Activated CD4-positive, alpha-beta memory T cell treated with anti-CD3 and anti-CD28 coated beads, Interleukin-2, amount 10 ng/mL, durations not matched to agents 7 days and 5 days (primary cell): ENCODE measurements around the gene KCNN3. TPM values are rescaled to one million over a fixed set of nuclear protein-coding genes. Genes with fewer than 3 reads are reported as not detected.
A peak's percentile ranks its signal among the peaks of the same experiment; 100 is the strongest.

Source experiments
- CTCF ChIA-PET: fragments of 350-600 bp; sonication (Branson Sonifier 250); formaldehyde crosslinking; loops from one replicate; lab custom pipeline; 2021; ENCODE audit warnings: antibody characterized with exemption, inconsistent platforms; lab: Charles Lee
- POLR2A ChIA-PET: fragments of 350-600 bp; sonication (Branson Sonifier 250); formaldehyde crosslinking; loops from one replicate; lab custom pipeline; 2021; ENCODE audit warnings: antibody characterized with exemption; lab: Charles Lee
- DNase-seq: peaks from one replicate; pipeline ENCODE4 v3.0.0-alpha.2; 2020
- H3K27ac Mint-ChIP-seq: one replicate; pipeline ENCODE4 v1.8.0; 2021; ENCODE audit warnings: mild to moderate bottlenecking, mixed read lengths
- H3K27me3 Mint-ChIP-seq: one replicate; pipeline ENCODE4 v1.8.0; 2021; ENCODE audit warnings: mixed read lengths
- H3K36me3 Mint-ChIP-seq: one replicate; pipeline ENCODE4 v1.8.0; 2021; ENCODE audit warnings: low read depth, mixed read lengths
- H3K4me1 Mint-ChIP-seq: one replicate; pipeline ENCODE4 v1.8.0; 2021; ENCODE audit warnings: mixed read lengths
- H3K4me3 Mint-ChIP-seq: one replicate; pipeline ENCODE4 v1.8.0; 2021; ENCODE audit warnings: mild to moderate bottlenecking, mixed read lengths
- H3K9me3 Mint-ChIP-seq: one replicate; pipeline ENCODE4 v1.8.0; 2021; ENCODE audit warnings: mixed read lengths
- total RNA-seq, 2 experiments: library from RNA; stranded (reverse); gene quantifications; one replicate each; pipeline ENCODE4 v1.2.3, GENCODE V29; 2021

KCNN3 gene
- total RNA-seq, 2 experiments from 2014 or later: 0.10 TPM; not detected in 1

GRCh38 chr1:154735061-154735803, 134.8 kb downstream of the KCNN3 start:
- H3K4me1 Mint-ChIP-seq: peaks cover 24% of the 10 kb centered on the region
- H3K27me3 Mint-ChIP-seq: peaks cover 78% of the 10 kb centered on the region
- CTCF ChIA-PET: no interaction called here
- H3K9me3 Mint-ChIP-seq: no peaks in the 10 kb centered on the region
- no peak overlapping the region for H3K27ac Mint-ChIP-seq
- no peak overlapping the region for H3K4me3 Mint-ChIP-seq
- POLR2A ChIA-PET: interaction anchor here (1.7 kb wide), 1 partner anchor 10 kb away, joined by 6 read pairs; no protein-coding TSS in a partner anchor
- no peaks in the 10 kb centered on the region for H3K36me3 Mint-ChIP-seq
- DNase-seq: no peak

DNA sequence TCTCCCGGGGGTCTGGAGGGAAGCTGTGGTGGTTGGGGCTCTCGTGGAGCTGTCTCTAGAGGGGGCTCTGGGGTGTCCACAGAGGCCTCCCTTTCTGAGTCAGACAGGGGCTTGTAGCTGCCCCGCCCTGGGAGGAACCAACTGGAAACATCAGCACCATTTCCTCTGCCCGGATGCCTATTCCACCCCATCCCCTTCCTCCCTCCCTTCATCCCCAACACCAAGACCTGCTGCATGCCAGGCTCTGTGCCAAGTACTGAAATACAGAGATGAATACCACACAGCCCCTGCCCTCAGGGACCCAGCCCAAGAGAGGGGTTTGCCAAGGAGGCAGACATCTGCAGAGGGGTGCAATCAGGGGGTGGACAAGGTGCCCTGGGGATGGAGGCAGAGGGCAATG, 136.5 kb downstream of the KCNN3 start:
- peaks cover 79% of the 10 kb centered on the region for H3K27me3 Mint-ChIP-seq
- peaks cover 39% of the 10 kb centered on the region for H3K4me1 Mint-ChIP-seq
- ChIA-PET POLR2A (interaction anchor here (0.6 to 1.0 kb wide), 2 partner anchors 33 to 180 kb away, joined by 3 read pairs; no protein-coding TSS in a partner anchor), CTCF (no interaction called here)
- no peak for DNase-seq
- H3K4me3 Mint-ChIP-seq: no peak overlapping the region
- H3K27ac Mint-ChIP-seq: no peak overlapping the region
- no peaks in the 10 kb centered on the region for H3K9me3 Mint-ChIP-seq
- no peaks in the 10 kb centered on the region for H3K36me3 Mint-ChIP-seq

GRCh38 chr1:154730986-154731489, 139.0 kb downstream of the KCNN3 start:
- ChIA-PET CTCF (interaction anchor here (0.6 kb wide), 1 partner anchor 13 kb away, joined by 3 read pairs; no protein-coding TSS in a partner anchor), POLR2A (no interaction called here)
- no peak overlapping the region for H3K4me3 Mint-ChIP-seq
- H3K27me3 Mint-ChIP-seq: peaks cover 78% of the 10 kb centered on the region
- no peak for DNase-seq
- peaks cover 35% of the 10 kb centered on the region for H3K4me1 Mint-ChIP-seq
- H3K27ac Mint-ChIP-seq: no peak overlapping the region
- H3K9me3 Mint-ChIP-seq: no peaks in the 10 kb centered on the region
- no peaks in the 10 kb centered on the region for H3K36me3 Mint-ChIP-seq

GRCh38 chr1:154730259-154730658, 139.8 kb downstream of the KCNN3 start:
- peaks cover 34% of the 10 kb centered on the region for H3K4me1 Mint-ChIP-seq
- peaks cover 79% of the 10 kb centered on the region for H3K27me3 Mint-ChIP-seq
- CTCF ChIA-PET: interaction anchor here (0.6 to 1.4 kb wide), 2 partner anchors 14 to 122 kb away, joined by 3 read pairs; no protein-coding TSS in a partner anchor
- no peak overlapping the region for H3K4me3 Mint-ChIP-seq
- no peaks in the 10 kb centered on the region for H3K36me3 Mint-ChIP-seq
- POLR2A ChIA-PET: interaction anchor here (1.4 kb wide), 1 partner anchor 16 kb away, joined by 6 read pairs; no protein-coding TSS in a partner anchor
- no peak overlapping the region for H3K27ac Mint-ChIP-seq
- no peaks in the 10 kb centered on the region for H3K9me3 Mint-ChIP-seq
- DNase-seq: no peak

- Mint-ChIP-seq H3K9me3 (no peaks in the 10 kb centered on the region), H3K36me3 (no peaks in the 10 kb centered on the region), H3K4me1 (peaks cover 34% of the 10 kb centered on the region), H3K27ac (no peak overlapping the region), H3K4me3 (no peak overlapping the region), H3K27me3 (peaks cover 74% of the 10 kb centered on the region)
- DNase-seq: no peak
- CTCF ChIA-PET: interaction anchor here (0.6 to 1.4 kb wide), 3 partner anchors 15 to 214 kb away, joined by 3 to 4 read pairs (median 3); no protein-coding TSS in a partner anchor
- POLR2A ChIA-PET: interaction anchor here (1.4 to 2.4 kb wide), 2 partner anchors 13 to 17 kb away, joined by 6 read pairs; no protein-coding TSS in a partner anchor
Measured at GRCh38 chr1:154729577-154729976, 140.5 kb downstream of the KCNN3 start.

DNA sequence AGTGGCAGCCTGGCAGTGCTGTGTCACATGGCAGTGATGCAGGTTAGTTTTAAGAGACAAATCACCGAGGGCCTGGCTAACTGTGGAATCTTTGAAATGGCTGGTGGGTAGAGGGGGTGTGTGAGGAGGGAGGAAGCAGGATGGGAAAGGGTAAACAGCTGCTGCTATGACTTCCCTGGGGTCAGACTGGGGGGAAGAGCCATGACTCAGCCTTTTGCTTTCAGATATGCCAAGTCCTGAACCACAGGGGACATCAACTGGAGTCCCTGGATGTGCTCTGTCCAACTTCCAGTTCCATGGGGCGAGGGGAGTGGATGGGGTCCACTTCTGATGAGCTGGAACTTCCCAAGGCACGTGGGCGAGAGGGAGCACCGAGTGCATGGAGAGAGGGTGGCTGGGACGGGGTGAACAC, 141.0 kb downstream of the KCNN3 start:
- no peaks in the 10 kb centered on the region for H3K9me3 Mint-ChIP-seq
- H3K27me3 Mint-ChIP-seq: peaks cover 72% of the 10 kb centered on the region
- H3K36me3 Mint-ChIP-seq: no peaks in the 10 kb centered on the region
- CTCF ChIA-PET: interaction anchor here (1.4 kb wide), 1 partner anchor 16 kb away, joined by 3 read pairs; no protein-coding TSS in a partner anchor
- H3K4me3 Mint-ChIP-seq: no peak overlapping the region
- H3K4me1 Mint-ChIP-seq: peaks cover 34% of the 10 kb centered on the region
- DNase-seq: no peak
- POLR2A ChIA-PET: interaction anchor here (1.4 to 2.4 kb wide), 2 partner anchors 14 to 17 kb away, joined by 6 read pairs; no protein-coding TSS in a partner anchor
- no peak overlapping the region for H3K27ac Mint-ChIP-seq

DNA sequence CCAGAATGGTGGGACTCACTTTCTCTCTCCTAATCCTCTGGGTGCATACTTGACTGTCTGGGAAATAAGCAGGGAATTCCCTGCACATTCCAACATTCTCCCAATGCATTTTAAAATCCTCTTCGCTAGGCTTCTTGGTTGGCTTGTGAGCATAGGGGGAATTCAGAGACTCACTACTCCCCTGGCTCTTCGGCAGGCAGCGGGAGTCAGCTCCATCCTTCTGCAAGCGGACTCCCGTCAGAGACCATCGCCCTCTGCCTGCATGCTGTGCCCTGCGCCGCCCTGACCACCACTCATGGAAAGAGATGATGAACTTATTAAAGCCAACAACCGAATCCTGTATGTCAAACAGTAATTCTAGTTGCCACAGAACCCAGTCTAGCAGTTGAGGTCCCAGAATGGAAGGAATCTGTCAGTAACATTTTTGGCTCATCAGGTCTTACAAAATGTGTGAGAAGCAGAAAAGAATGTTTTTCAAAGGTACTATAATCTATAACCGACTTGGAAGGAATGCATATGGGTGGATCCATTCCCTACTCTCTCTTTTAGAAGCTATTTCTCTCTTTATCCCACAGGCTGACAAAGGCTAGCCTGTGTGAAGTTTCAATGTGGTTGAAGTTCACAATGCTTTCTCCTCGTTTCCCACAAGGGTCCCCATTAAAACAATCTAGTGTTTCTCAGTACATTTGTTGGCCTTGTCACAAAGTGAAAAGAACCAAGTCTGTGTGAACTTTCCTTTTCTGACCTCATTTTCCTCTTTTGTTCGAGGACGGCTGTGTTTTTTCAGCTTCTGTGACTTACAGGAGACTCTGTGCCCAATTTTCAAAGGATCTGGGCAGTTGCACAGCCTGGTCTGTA, 143.0 kb downstream of the KCNN3 start:
- Mint-ChIP-seq H3K9me3 (no peaks in the 10 kb centered on the region), H3K36me3 (no peaks in the 10 kb centered on the region), H3K4me1 (peaks cover 34% of the 10 kb centered on the region), H3K27me3 (peaks cover 60% of the 10 kb centered on the region), H3K27ac (no peak overlapping the region), H3K4me3 (no peak overlapping the region)
- POLR2A ChIA-PET: no interaction called here
- no peak for DNase-seq
- CTCF ChIA-PET: interaction anchor here (1.0 to 1.3 kb wide), 2 partner anchors 25 to 167 kb away, joined by 3 read pairs; no protein-coding TSS in a partner anchor

DNA sequence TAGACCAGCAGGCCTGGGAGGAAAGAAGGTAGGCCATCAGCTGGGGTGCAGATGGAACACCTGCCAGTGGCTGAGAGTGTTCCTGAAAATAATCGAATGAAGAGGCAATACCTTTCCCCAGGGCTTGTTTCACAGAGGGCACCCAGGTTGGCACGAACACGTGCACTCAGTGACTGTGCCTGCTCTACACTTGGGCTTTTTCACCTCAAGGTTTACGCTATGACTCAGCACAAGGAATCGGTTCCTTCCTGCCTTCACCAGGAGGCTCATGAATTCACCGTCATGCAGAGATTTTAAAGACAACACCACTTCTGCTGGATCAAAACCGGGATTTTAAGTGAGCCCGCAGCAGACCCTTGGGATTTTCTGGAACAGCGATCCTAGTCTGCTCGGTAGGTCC, 143.6 kb downstream of the KCNN3 start:
- ChIA-PET CTCF (no interaction called here), POLR2A (no interaction called here)
- H3K27ac Mint-ChIP-seq: no peak overlapping the region
- H3K36me3 Mint-ChIP-seq: no peaks in the 10 kb centered on the region
- peaks cover 61% of the 10 kb centered on the region for H3K27me3 Mint-ChIP-seq
- H3K9me3 Mint-ChIP-seq: no peaks in the 10 kb centered on the region
- H3K4me3 Mint-ChIP-seq: no peak overlapping the region
- DNase-seq: peak; percentile 40
- peaks cover 34% of the 10 kb centered on the region for H3K4me1 Mint-ChIP-seq

DNA sequence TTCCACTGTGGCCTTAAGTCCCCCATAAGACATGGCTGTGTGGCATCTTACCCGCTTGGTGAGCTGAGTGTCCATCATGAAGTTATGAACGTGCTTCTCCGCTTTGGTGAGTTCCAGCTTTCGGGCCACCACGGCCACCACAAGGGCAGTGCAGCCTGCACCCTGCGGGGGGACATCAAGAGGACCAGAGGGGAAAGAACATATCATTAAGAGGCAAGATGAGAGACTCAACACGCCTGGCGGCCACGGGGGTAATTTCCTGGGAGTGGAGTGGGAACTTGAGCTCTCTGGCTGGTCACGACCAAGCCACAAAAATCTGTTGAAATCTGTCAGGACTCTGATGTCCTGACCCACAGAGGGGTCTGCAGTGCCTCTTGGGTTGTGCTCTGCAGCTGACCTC, 144.2 kb downstream of the KCNN3 start:
- H3K4me1 Mint-ChIP-seq: peaks cover 34% of the 10 kb centered on the region
- H3K36me3 Mint-ChIP-seq: no peaks in the 10 kb centered on the region
- H3K9me3 Mint-ChIP-seq: no peaks in the 10 kb centered on the region
- H3K27ac Mint-ChIP-seq: no peak overlapping the region
- no peak overlapping the region for H3K4me3 Mint-ChIP-seq
- H3K27me3 Mint-ChIP-seq: peaks cover 61% of the 10 kb centered on the region
- no peak for DNase-seq
- CTCF ChIA-PET: no interaction called here
- POLR2A ChIA-PET: no interaction called here

DNA sequence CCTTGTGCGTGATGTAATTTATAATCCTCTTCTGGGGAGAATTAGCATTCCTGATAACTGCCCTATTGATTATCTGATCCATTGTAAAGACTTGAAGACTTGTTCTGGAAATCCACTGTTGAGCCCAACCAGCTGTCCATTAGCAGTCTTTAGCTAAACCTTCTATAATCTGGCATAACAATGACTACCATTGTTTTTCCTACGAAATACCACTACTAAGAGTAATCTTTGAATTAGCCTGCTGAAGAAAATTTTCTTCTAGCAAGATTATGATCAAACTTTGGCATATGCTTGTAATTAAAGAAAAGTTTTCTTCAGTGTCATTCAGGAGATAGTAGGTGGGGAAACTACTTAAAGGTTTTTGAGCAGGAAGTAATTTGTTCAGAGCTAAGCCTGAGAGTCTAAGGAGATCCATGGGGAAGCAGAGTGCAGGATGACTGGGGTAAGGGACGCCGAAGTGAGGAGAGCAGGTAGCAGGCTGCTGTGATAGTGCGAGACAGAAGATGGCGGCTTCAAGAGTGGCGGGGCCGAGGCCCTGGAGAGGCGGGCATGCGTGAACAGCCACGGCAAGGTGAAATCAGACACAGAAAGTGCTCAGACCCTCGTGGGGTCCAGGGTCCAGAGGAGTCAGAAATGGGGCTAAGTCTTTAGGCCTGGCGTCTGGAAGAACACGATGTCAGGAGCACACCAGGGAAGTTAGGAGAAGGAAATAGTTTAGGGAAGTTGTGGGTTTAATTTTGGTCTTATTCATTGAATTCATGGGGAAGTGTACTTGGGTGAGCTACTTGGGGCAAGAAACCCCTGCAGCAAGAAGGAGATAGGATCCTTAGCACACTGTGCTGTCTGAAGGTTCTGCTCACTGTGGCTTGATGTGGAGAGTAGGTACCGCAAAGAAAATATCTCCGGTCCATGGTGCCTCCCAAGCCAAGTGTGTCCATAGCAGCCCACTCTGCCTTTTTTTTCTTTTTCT, 149.5 kb downstream of the KCNN3 start:
- Mint-ChIP-seq H3K27me3 (peaks cover 29% of the 10 kb centered on the region), H3K27ac (no peak overlapping the region), H3K4me1 (peaks cover 15% of the 10 kb centered on the region), H3K9me3 (no peaks in the 10 kb centered on the region), H3K36me3 (no peaks in the 10 kb centered on the region), H3K4me3 (no peak overlapping the region)
- DNase-seq: no peak
- POLR2A ChIA-PET: interaction anchor here (1.0 kb wide), 1 partner anchor 22 kb away, joined by 3 read pairs; no protein-coding TSS in a partner anchor
- CTCF ChIA-PET: interaction anchor here (1.6 kb wide), 1 partner anchor 27 kb away, joined by 3 read pairs; no protein-coding TSS in a partner anchor

DNA sequence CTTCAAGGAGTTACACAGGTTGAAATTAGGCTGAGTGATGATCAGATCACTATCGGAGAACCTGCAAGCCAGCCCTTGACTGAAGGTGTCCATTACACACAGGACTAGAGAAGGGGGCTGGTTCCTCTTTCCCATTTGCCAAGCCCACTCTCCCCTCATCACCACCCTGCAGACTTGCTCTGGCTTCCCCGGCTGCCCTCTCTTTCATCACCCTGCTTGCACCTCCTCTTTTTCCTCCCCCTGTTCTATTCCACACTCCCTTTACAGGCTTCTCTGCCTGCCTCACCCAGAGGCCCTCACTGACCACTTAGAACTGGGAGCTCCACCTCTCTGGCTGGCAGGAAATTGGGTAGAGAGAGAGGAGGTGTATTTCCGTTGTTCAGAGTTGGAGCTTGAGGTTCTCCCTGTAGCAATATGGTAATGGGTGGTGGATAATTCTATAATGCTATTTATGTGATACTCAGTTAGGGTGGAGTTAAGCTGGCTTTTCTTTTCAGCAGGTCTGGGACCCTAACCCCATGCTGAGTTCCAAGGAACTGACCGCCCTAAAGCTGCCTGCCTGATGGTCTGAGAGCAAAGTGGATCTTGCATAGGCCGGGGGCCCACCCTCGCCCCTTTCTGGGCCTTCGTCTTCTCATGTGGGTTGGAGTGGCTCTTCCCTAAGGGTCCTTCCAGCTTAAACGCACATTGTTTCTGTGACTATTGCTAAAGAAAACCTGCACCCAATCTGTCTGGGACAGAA, 150.3 kb downstream of the KCNN3 start:
- peaks cover 29% of the 10 kb centered on the region for H3K27me3 Mint-ChIP-seq
- H3K4me3 Mint-ChIP-seq: no peak overlapping the region
- no peak overlapping the region for H3K27ac Mint-ChIP-seq
- no peaks in the 10 kb centered on the region for H3K36me3 Mint-ChIP-seq
- ChIA-PET POLR2A (interaction anchor here (1.0 kb wide), 1 partner anchor 21 kb away, joined by 3 read pairs; no protein-coding TSS in a partner anchor), CTCF (interaction anchor here (1.6 kb wide), 1 partner anchor 28 kb away, joined by 3 read pairs; no protein-coding TSS in a partner anchor)
- H3K9me3 Mint-ChIP-seq: no peaks in the 10 kb centered on the region
- DNase-seq: no peak
- peaks cover 15% of the 10 kb centered on the region for H3K4me1 Mint-ChIP-seq
